B cell (primary cell): Measurements from ENCODE around the gene RNF148. TPM values are rescaled to one million over a fixed set of nuclear protein-coding genes. Genes with fewer than 3 reads are reported as not detected.

Experiments
- ATAC-seq: fragments of 200-7000 bp; cut with Tn5 transposase; one replicate; pipeline ENCODE4 v1.10.0; 2021; ENCODE audit warnings: low read depth, mild to moderate bottlenecking, moderate number of reproducible peaks, moderate library complexity
- CTCF ChIA-PET: fragments of 350-600 bp; sonication (Branson Sonifier 250); formaldehyde crosslinking; loops from one replicate; lab custom pipeline; 2021; ENCODE audit warnings: antibody characterized with exemption, inconsistent platforms; lab: Charles Lee
- POLR2A ChIA-PET: fragments of 350-600 bp; sonication (Branson Sonifier 250); formaldehyde crosslinking; loops from one replicate; lab custom pipeline; 2021; ENCODE audit warnings: antibody characterized with exemption; lab: Charles Lee
- DNase-seq: peaks from one replicate; pipeline ENCODE4 v3.0.0; 2013
- H2AFZ ChIP-seq: 2 replicates; pipeline ENCODE4 v1.6.1; 2012; ENCODE audit warnings: mild to moderate bottlenecking, low read depth, low read length; ENCODE audit not compliant: insufficient read depth, poor library complexity, severe bottlenecking
- H3K27ac ChIP-seq, 2 donors: 1 replicate in 1 of 2; 2 replicates in 1 of 2; pipeline ENCODE4 v1.5.1; 2012 to 2013; ENCODE audit warnings: low read length in 2 of 2, mild to moderate bottlenecking in 2 of 2, moderate library complexity in 1 of 2
- H3K27me3 ChIP-seq, 4 experiments: fragments of 200-600 bp in 1 of 4; sonication (generic) in 1 of 4; replicated peaks in 1 of 4; 1 replicate in 2 of 4; 2 replicates in 2 of 4; pipeline versions ENCODE4 v1.6.1 to v1.7.0; 2013 to 2016; ENCODE audit warnings: low read length in 3 of 4, mild to moderate bottlenecking in 2 of 4, mixed read lengths in 1 of 4, moderate library complexity in 1 of 4; ENCODE audit not compliant: insufficient read depth in 4 of 4, control insufficient read depth in 3 of 4; ENCODE audit errors: control extremely low read depth in 1 of 4
- H3K36me3 ChIP-seq, 2 experiments: replicated peaks in 1 of 2; 1 replicate in 1 of 2; 2 replicates in 1 of 2; pipeline versions ENCODE4 v1.6.1 to v1.7.1; 2013; ENCODE audit warnings: low read length in 1 of 2; ENCODE audit not compliant: insufficient read depth in 2 of 2, control insufficient read depth in 1 of 2; ENCODE audit errors: control extremely low read depth in 1 of 2, extremely low read depth in 1 of 2
- H3K4me1 ChIP-seq, 2 donors: fragments of 200-600 bp in 1 of 2; sonication (generic) in 1 of 2; 1 replicate in 1 of 2; 2 replicates in 1 of 2; pipeline versions ENCODE4 v1.5.1 to v1.6.1; 2013 to 2017; ENCODE audit warnings: low read length in 2 of 2; ENCODE audit not compliant: control insufficient read depth in 2 of 2, insufficient read depth in 2 of 2
- H3K4me2 ChIP-seq: replicated peaks from 2 replicates; pipeline ENCODE3; 2012; ENCODE audit warnings: mild to moderate bottlenecking, low read depth, low read length; ENCODE audit not compliant: poor library complexity, severe bottlenecking
- H3K4me3 ChIP-seq, 5 experiments: fragments of 200-600 bp in 1 of 5; sonication (generic) in 1 of 5; 1 replicate in 3 of 5; 2 replicates in 2 of 5; pipeline versions ENCODE4 v1.5.1 to v1.7.0; 2011 to 2016; ENCODE audit warnings: low read length in 4 of 5, mild to moderate bottlenecking in 4 of 5, low read depth in 2 of 5, control low read depth in 1 of 5, moderate library complexity in 1 of 5; ENCODE audit not compliant: insufficient read depth in 1 of 5; ENCODE audit errors: control extremely low read depth in 1 of 5, extremely low read depth in 1 of 5
- H3K79me2 ChIP-seq: fragments of 200-600 bp; sonication (generic); one replicate; pipeline ENCODE4 v1.6.0; 2016; ENCODE audit warnings: low read length; ENCODE audit not compliant: control insufficient read depth, insufficient read depth
- H3K9ac ChIP-seq: fragments of 200-600 bp; sonication (generic); 2 replicates; pipeline ENCODE4 v1.6.1; 2017; ENCODE audit warnings: mild to moderate bottlenecking, low read length, moderate library complexity
- H3K9me3 ChIP-seq, 3 donors: one replicate each; pipeline versions ENCODE4 v1.6.1 to v1.7.1; 2013; ENCODE audit warnings: low read length in 2 of 3; ENCODE audit not compliant: control insufficient read depth in 2 of 3, insufficient read depth in 1 of 3; ENCODE audit errors: control extremely low read depth in 1 of 3
- H4K20me1 ChIP-seq: 2 replicates; pipeline ENCODE4 v1.6.0; 2012; ENCODE audit warnings: mild to moderate bottlenecking, low read length; ENCODE audit not compliant: insufficient read depth, control insufficient read depth, poor library complexity, severe bottlenecking
- H3K27ac Mint-ChIP-seq: one replicate; pipeline ENCODE4 v1.8.0; 2021; ENCODE audit warnings: mixed read lengths
- H3K27me3 Mint-ChIP-seq: one replicate; pipeline ENCODE4 v1.8.0; 2021; ENCODE audit warnings: mixed read lengths
- H3K4me1 Mint-ChIP-seq: one replicate; pipeline ENCODE4 v1.8.0; 2021; ENCODE audit warnings: mixed read lengths
- H3K4me3 Mint-ChIP-seq: one replicate; pipeline ENCODE4 v1.8.0; 2021; ENCODE audit warnings: mixed read lengths
- H3K9me3 Mint-ChIP-seq: one replicate; pipeline ENCODE4 v1.8.0; 2022; ENCODE audit warnings: mixed read lengths; ENCODE audit not compliant: insufficient read depth
- EZH2 ChIP-seq: IDR thresholded peaks from 2 replicates; pipeline ENCODE4 v1.6.1; 2012; ENCODE audit warnings: borderline replicate concordance, low read depth, mild to moderate bottlenecking, moderate library complexity, low read length; ENCODE audit not compliant: insufficient read depth, poor library complexity, severe bottlenecking
- WGBS: methylation state at CpG from one replicate; pipeline ENCODE4 v1.1.5; 2013; ENCODE audit warnings: missing lambda C conversion rate; ENCODE audit not compliant: insufficient coverage; 5-methylcytosine and 5-hydroxymethylcytosine counted together
- intact Hi-C: fragments of 100-400 bp; cut with micrococcal nuclease; formaldehyde crosslinking; loops from one replicate; pipeline ENCODE4 v1.10.0; 2022
- polyA plus RNA-seq: library from polyadenylated mRNA; depleted of rRNA; stranded (reverse); fragments of >200 nt; gene quantifications from 2 replicates; pipeline ENCODE4 v1.2.3, GENCODE V29; 2012
- total RNA-seq, 2 donors: library from RNA; stranded (reverse); fragments of 120-200 nt in 1 of 2; gene quantifications; 1 replicate in 1 of 2; 2 replicates in 1 of 2; pipeline versions ENCODE4 v1.2.3 to v1.2.4, GENCODE V29; 2013 to 2022
- TF ChIP-seq, protein P1 (sequence below): fragments of 200-600 bp; IDR thresholded peaks from one replicate; pipeline ENCODE4 v1.8.0; 2022; ENCODE audit warnings: antibody characterized with exemption, mild to moderate bottlenecking

The RNF148 gene
- total and polyA plus RNA-seq, 2 donors (not counting 1 experiment from before 2014, with no cell fraction given), result not detected

DNA sequence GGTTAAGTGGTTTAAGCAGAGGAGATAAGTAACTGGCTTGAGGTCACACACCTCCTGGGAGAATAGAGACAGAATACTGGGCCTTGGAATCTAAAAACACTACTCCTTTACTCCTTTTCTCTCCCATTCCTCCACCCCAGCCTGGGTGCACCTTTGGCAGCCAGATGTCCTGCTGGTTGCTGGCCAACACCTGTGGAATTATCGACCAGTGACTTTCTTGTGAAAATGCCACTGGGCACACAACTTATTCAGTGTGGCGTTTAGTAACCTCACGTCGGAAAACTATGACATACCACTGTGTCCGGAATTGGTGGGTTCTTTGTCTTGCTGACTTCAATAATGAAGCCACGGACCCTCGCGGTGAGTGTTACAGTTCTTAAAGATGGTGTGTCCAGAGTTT is 30.2 kb downstream of the RNF148 start:
- ATAC-seq (no peak), DNase-seq (no peak)
- H4K20me1 ChIP-seq, result no peaks in the 10 kb centered on the region
- no peak overlapping the region for H3K4me2 ChIP-seq
- no peak overlapping the region for H3K4me3 ChIP-seq
- H3K36me3 ChIP-seq, result no peaks in the 10 kb centered on the region
- H2AFZ ChIP-seq, result no peak overlapping the region
- H3K27ac ChIP-seq, result no peak overlapping the region
- H3K9me3 Mint-ChIP-seq, result peaks cover 4% of the 10 kb centered on the region
- no peak overlapping the region for H3K4me3 Mint-ChIP-seq
- no peaks in the 10 kb centered on the region for H3K4me1 ChIP-seq
- 96% methylated on average over 4 of the region's 8 CpGs for WGBS
- no peaks in the 10 kb centered on the region for H3K27me3 Mint-ChIP-seq
- H3K27ac Mint-ChIP-seq, result no peak overlapping the region
- CTCF ChIA-PET, result no interaction called here
- TF ChIP-seq, protein P1, sequence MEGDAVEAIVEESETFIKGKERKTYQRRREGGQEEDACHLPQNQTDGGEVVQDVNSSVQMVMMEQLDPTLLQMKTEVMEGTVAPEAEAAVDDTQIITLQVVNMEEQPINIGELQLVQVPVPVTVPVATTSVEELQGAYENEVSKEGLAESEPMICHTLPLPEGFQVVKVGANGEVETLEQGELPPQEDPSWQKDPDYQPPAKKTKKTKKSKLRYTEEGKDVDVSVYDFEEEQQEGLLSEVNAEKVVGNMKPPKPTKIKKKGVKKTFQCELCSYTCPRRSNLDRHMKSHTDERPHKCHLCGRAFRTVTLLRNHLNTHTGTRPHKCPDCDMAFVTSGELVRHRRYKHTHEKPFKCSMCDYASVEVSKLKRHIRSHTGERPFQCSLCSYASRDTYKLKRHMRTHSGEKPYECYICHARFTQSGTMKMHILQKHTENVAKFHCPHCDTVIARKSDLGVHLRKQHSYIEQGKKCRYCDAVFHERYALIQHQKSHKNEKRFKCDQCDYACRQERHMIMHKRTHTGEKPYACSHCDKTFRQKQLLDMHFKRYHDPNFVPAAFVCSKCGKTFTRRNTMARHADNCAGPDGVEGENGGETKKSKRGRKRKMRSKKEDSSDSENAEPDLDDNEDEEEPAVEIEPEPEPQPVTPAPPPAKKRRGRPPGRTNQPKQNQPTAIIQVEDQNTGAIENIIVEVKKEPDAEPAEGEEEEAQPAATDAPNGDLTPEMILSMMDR, result no peak
- no peak for TF ChIP-seq EZH2
- no peaks in the 10 kb centered on the region for H3K27me3 ChIP-seq
- H3K4me1 Mint-ChIP-seq, result no peaks in the 10 kb centered on the region
- peaks cover 0 to 6% (median 0%) of the 10 kb centered on the region in 3 donors for H3K9me3 ChIP-seq
- POLR2A ChIA-PET, result no interaction called here
- intact Hi-C loops, result no loop called here
- no peak overlapping the region for H3K9ac ChIP-seq
- H3K79me2 ChIP-seq, result no peaks in the 10 kb centered on the region

DNA sequence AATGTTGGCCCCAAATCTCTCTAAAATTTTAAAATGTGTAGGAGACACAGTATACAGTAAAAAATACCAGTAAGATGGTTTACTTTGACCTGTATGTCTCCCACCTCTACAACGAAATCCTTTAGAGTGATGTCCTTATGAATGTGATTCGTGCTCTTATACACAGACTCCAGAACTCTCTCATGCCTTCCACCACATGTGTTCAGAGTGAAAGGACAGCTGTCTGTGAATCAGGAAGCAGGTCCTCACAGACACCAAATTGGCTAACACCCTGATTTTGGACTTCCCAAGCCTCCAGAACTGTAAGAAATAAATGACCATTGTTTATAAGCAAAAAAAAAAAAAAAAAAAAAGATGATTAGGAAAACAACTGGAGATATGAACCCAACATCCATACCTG is 39.0 kb downstream of the RNF148 start:
- no peaks in the 10 kb centered on the region for H3K9me3 ChIP-seq
- DNase-seq, result no peak
- no peak overlapping the region for H3K4me3 ChIP-seq
- H3K4me3 Mint-ChIP-seq, result no peak overlapping the region
- H3K27ac Mint-ChIP-seq, result no peak overlapping the region
- no peak overlapping the region for H3K4me2 ChIP-seq
- H3K4me1 Mint-ChIP-seq, result no peaks in the 10 kb centered on the region
- H3K36me3 ChIP-seq, result no peaks in the 10 kb centered on the region
- CTCF ChIA-PET, result no interaction called here
- intact Hi-C loops, result no loop called here
- no peak for ATAC-seq
- TF ChIP-seq EZH2, result no peak
- TF ChIP-seq, protein P1, result no peak
- no peak overlapping the region for H2AFZ ChIP-seq
- H3K9me3 Mint-ChIP-seq, result no peaks in the 10 kb centered on the region
- H3K79me2 ChIP-seq, result no peaks in the 10 kb centered on the region
- no peak overlapping the region for H3K9ac ChIP-seq
- H3K4me1 ChIP-seq, result no peaks in the 10 kb centered on the region
- H3K27me3 Mint-ChIP-seq, result no peaks in the 10 kb centered on the region
- H4K20me1 ChIP-seq, result no peaks in the 10 kb centered on the region
- no CpG with 5 or more reads among the region's 2 CpGs for WGBS
- H3K27ac ChIP-seq, result no peak overlapping the region
- no peaks in the 10 kb centered on the region for H3K27me3 ChIP-seq
- POLR2A ChIA-PET, result no interaction called here
